ENCODE data around the gene LRMDA.
"Not testable (repeated sequence)": the region's sequence is repeated elsewhere in the genome, so short reads cannot be mapped to it uniquely, and the experiment has no call there.

The LRMDA gene

DNA sequence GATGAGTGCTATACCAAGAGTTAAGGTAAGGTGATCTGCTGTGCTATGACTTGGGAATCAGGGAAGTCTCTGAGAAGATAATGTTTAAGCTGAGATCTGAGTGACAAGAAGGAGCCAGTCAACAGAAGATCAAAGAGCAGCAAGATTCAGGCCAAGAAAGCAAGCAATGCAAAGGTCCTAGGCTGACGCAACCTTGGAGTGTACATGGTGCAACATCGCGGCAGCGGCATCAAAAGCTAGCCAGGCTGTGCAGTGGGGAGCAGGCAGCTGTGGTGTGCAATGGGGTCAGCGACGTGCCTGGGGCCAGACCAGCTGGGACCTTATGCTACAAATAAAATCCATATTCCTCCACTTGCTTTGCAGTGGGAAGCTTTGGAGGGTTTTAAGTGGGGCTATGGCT is 324.1 kb downstream of the LRMDA start:
- DNase-seq, result no peak

DNA sequence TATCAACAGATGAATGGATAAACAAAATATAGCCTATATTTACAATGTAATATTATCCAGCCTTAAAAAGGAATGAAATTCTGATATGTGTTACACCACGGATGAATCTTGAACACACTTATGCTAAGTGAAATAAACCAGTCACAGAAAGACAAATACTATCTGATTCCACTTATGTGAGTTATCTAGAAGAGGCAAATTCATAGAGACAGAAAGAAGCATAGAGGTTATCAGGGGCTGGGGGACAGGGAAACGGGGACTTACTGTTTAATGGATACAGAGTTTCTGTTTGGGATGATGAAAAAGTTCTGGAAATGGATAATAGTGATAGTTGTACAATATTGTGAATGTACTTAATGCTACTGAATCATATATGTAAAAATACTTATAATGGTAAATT is 329.9 kb downstream of the LRMDA start:
- no peak for DNase-seq

GRCh38 chr10:75762431-75762802 is 331.0 kb downstream of the LRMDA start:
- DNase-seq, result no peak

DNA sequence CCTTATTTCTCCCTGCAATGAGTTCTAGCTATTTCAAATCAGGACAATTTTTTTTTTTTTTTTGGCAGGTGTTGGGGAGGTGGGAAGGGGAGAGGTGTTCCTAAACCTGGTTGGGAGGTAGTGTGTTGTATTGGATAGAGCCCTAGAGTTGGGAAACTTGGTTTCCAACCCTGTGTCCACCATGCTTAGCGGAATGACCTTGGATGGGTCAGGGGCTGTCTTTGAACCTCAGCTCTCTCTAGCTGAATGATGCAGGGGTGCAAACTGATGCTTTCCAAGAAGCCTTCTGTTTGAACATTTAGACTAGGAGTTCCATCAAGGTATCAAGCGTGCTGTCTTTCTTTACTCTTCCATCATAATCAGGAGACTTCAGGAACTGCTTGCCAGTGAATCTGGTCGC is 332.2 kb downstream of the LRMDA start:
- DNase-seq, result no peak

GRCh38 chr10:75764974-75765788 is 333.8 kb downstream of the LRMDA start:
- no peak for DNase-seq

DNA sequence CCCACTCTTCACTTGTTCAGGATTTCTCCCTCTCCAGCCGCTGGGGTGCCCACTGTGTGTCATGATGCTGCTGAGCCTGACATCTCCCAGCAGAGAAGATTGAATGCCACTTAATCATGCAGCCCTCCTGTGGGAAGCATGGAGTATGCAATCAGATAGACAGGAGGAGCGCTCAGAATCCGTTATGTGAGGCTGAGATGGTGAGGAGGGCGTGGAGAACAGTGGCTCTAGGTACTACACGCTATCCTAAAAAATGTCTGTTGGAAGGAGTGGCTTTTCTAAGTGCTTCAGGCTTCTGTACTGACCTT is 334.3 kb downstream of the LRMDA start:
- DNase-seq, result no peak

DNA sequence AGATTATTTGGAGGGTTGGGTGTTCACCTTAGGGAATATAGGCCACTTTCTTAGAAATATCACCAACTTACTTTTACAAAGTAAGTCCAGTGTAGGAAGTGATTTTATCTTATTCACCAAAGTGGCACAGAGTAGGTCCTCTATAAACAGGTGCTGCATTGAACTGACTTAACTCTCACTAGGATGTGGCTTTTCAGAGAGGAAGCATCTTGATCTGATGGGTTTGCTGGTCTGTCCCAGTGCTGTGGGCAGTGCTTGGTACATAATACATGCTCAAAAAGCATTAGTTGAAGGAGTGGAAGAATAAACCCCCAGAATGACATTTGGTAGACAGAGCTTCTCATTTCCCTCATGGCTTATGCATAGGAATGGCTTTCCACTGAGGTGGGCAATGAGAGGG is 334.7 kb downstream of the LRMDA start:
- DNase-seq, result no peak

DNA sequence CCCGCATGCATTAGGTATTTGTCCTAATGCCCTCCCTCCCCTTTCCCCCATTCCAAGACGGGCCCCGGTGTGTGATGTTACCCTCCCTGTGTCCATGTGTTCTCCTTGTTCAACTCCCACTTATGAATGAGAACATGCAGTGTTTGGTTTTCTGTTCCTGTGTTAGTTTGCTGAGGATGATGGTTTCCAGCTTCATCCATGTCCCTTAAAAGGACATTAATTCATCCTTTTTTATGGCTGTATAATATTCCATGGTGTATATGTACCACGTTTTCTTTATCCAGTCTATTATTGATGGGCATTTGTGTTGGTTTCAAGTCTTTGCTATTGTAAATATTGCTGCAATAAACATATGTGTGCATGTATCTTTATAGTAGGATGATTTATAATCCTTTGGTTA is 335.3 kb downstream of the LRMDA start:
- DNase-seq, result not testable (repeated sequence)

DNA sequence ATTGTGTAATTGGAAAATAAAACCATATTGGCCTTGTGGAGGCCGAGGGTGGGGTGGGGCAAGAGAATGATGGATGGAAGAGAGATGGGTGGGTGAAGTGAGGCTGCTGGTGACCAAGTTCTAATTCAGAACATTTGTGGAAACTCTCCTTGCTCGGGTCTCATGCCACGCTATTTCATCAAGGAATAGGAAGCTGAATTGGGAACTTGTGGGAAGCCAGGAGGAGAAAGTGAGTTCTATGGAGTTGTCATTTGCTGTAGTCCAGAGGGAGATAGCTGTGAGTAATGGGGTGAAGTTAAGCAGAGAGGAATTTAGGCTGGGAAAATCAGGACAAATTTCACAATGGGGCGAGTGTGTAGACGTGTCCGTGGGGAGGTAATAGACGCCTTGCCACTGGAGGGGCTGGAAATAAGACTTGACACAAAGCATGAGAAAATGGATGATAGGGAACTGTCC is 339.2 kb downstream of the LRMDA start:
- DNase-seq, result no peak

GRCh38 chr10:75771606-75772005 is 340.2 kb downstream of the LRMDA start:
- DNase-seq, result no peak

- DNase-seq, result no peak
Measured at GRCh38 chr10:75772153-75772887, 340.9 kb downstream of the LRMDA start.

GRCh38 chr10:75773231-75773780 is 341.9 kb downstream of the LRMDA start:
- no peak for DNase-seq

- DNase-seq, result no peak
Measured at GRCh38 chr10:75773813-75774782, 342.7 kb downstream of the LRMDA start.

- no peak for DNase-seq
Measured at GRCh38 chr10:75774783-75775490, 343.5 kb downstream of the LRMDA start.

DNA sequence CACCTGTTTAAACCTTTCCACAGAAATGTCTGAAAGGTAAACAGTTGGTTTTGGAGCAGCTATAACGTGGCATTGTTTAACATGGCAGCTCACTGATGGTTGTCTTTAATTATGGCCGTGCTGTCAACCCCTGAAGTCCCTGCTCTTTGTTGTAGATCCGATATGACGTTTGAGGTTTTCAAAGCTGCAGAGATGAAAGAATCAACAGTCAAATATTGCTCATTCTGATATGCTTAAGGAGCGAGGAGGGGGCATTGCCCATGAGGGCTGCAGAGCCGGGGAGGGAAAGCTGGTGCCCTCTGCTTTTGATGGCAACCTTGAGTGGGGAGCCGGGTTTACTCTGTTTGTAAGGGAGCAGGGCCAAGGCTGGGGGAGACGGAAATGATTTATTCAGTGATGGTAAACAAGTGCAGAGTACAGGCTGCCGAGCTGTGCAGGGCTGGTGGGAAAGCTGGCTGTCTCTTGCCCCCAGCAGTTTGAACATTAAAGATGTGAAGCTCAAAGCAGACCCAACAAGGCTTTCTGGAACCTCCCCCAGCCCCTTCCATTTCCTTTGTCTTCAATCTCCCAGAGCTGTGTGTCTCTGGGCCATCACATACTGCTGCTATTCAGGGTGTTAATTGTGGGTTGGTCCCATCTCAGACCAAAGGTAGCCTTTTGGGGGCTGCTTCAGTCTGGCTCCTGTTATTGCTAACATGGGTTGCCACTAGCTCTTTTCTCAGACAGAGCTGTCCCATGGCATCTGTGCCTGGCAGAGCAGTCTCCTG is 345.5 kb downstream of the LRMDA start:
- DNase-seq, result no peak

GRCh38 chr10:75778665-75779064 is 347.2 kb downstream of the LRMDA start:
- no peak for DNase-seq

- DNase-seq, result no peak
Measured at GRCh38 chr10:75779276-75779675, 347.9 kb downstream of the LRMDA start.

DNA sequence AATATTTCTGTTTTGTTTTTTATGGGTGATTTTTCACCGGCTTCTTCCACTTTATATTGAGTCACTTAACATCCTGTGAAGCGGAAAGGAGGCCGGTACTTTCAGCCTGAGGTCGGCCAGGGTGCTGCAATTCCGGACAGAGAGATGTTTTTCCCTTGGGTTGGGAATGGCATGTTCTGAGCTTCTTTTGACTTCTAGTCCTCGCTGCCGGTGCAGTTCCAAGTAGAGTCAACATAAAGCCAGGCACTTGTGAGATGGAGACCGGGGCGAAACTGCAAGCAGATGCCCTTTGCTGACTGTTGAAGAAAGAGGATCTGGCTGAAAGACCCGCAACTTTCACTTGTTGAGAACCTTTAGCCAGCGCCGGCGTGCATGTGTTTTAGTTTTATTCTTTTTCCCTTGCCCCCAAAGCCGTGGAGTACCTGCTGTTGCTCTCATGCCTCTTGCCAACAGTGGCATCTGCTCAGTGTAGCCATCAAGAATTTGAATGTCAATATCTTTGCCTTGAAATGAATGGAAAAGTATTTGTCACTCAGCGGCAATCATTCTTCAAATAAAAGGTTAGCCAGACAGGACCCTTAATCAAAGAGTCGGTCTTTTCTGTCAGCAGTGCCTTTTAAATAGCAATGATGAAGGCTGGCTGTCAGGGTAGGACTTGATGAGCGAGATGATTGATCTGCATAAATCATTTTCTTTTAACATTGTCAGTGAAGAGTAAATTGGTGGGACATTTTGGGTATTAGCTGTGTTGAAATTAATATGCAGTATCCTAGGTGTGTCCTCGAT is 351.2 kb downstream of the LRMDA start:
- DNase-seq, result no peak

DNA sequence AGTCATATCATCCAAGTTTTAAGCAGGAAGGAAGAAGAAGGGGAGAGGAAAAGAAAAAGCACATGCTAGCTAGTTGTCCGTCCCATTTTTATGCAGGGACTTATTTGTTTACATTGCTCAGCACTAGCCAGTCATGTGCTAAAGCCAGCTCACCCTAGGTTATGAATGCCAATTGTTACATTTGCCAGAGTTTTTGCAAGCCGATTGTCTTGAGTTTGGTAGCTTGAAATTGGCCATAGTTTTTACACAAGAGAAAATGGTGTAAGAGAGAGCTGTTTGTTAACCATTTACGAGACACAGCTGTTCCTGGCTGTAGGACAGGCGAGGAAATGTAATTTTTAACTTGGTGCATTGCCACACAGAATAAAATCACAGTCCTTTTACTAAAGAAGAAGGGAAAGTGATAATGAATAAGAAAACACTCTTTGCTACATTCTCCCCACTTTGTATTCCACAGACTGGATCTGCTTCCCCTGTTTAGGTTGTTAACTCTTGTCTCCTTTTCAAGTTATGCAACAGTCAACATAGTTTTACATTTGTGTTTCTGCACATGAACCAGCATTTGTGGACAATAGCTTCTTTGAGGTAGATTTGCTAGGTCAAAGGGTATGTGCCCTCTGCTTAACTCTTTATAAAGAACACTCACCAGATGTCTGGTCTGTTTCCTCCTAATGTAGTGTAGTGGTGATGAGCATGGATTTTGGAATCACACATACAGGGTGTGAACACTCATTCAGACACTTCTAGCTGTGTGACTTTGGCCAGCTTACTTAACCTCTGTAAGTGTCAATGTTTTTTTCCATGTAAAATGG is 357.2 kb downstream of the LRMDA start:
- DNase-seq, result no peak

- no peak for DNase-seq
Measured at GRCh38 chr10:75793848-75794247, 362.4 kb downstream of the LRMDA start.
